Measurements from ENCODE around the gene SH3RF2. TPM values are rescaled to one million over a fixed set of nuclear protein-coding genes. Genes with fewer than 3 reads are reported as not detected.

Gene SH3RF2
- total and polyA plus RNA-seq, 9 of the 15 experiments (the other 6 are each of a cell fraction or from before 2014, with no cell fraction given): 0.05 TPM; not detected in 8

GRCh38 chr5:146050086-146050485 lies 113.7 kb downstream of the SH3RF2 start:
- FAIRE-seq (no peak), DNase-seq (ENCODE audit: extremely low read depth in 1 of 4, low spot score in 3 of 4) (no peak), ATAC-seq (no peak)
- 2% methylated on average over 5 of the region's 5 CpGs for WGBS (ENCODE audit: insufficient coverage, low coverage, missing lambda C conversion rate)
- no peaks in the 10 kb centered on the region for H3K79me2 ChIP-seq (ENCODE audit: control insufficient read depth, insufficient read depth, low read length)
- intact Hi-C loops (cut with micrococcal nuclease) (loop anchor here (5.0 kb wide), 1 partner anchor 377 kb away; no protein-coding TSS in a partner anchor), in situ Hi-C loops (cut with MboI) (loop anchor here (10.0 to 25.0 kb wide), 2 partner anchors 365 to 1838 kb away; no protein-coding TSS in a partner anchor)
- H3K9me1 ChIP-seq (ENCODE audit: control insufficient read depth, insufficient read depth, low read length): no peaks in the 10 kb centered on the region
- H3K27me3 ChIP-seq (ENCODE audit: control insufficient read depth in 2 of 2, insufficient read depth in 2 of 2, low read length in 2 of 2): no peaks in the 10 kb centered on the region
- no peaks in the 10 kb centered on the region for H4K20me1 ChIP-seq (replicated peaks; ENCODE audit: control insufficient read depth, insufficient read depth, low read length)
- no peaks in the 10 kb centered on the region for H3K4me1 ChIP-seq (replicated peaks in 1 of 2; ENCODE audit: control insufficient read depth in 2 of 2, insufficient read depth in 2 of 2, low read length in 2 of 2)
- CTCF ChIA-PET (ENCODE audit: low intra/inter-chr PET ratio): interaction anchor here (1.2 kb wide), 1 partner anchor 1846 kb away, joined by 3 read pairs; no protein-coding TSS in a partner anchor
- H3K27ac ChIP-seq (ENCODE audit: extremely low read depth, low read depth, low read length): no peak overlapping the region
- no peak overlapping the region for H2AFZ ChIP-seq (ENCODE audit: low read depth, low read length)
- no peak for TF ChIP-seq MYNN (IDR thresholded peaks at IDR 0.05)
- no peak for TF ChIP-seq MYNN (CRISPR knock-in tag; IDR thresholded peaks at IDR 0.05)
- no peak for TF ChIP-seq SAFB (IDR thresholded peaks at IDR 0.05; ENCODE audit: borderline replicate concordance, low read depth, low read length)
- no peak for TF ChIP-seq EHMT2 (IDR thresholded peaks at IDR 0.05)
- TF ChIP-seq CTCFL (IDR thresholded peaks at IDR 0.05; ENCODE audit: borderline replicate concordance, insufficient read depth, low read depth, low read length, poor library complexity, severe bottlenecking): no peak
- no peak for TF ChIP-seq PTTG1 (tag; IDR thresholded peaks at IDR 0.05; ENCODE audit: low read depth)
- TF ChIP-seq SRF (CRISPR knock-in tag; IDR thresholded peaks at IDR 0.05): no peak
- TF ChIP-seq PPARD (CRISPR knock-in tag; IDR thresholded peaks at IDR 0.05): no peak
- no peak for TF ChIP-seq ZNF212 (CRISPR knock-in tag; IDR thresholded peaks at IDR 0.05)
- TF ChIP-seq SRSF3 (IDR thresholded peaks at IDR 0.05; ENCODE audit: insufficient read depth, low read length): no peak
- TF ChIP-seq ZBTB7A (IDR thresholded peaks at IDR 0.05; ENCODE audit: borderline replicate concordance, control insufficient read depth, low read depth, low read length): no peak
- TF ChIP-seq ZNF347 (CRISPR knock-in tag; IDR thresholded peaks at IDR 0.05; ENCODE audit: low read depth): no peak
- H3K4me3 ChIP-seq: no peak overlapping the region
- H3K9ac ChIP-seq (ENCODE audit: insufficient read depth in 1 of 2, low read depth in 2 of 2, low read length in 2 of 2): peak overlapping the region in 1 of 2 experiments; percentile 54; a peak in 1 of 4 replicates
- no peaks in the 10 kb centered on the region for H3K36me3 ChIP-seq (ENCODE audit: control insufficient read depth, insufficient read depth, low read length)
- POLR2A ChIA-PET: no interaction called here
- no peak overlapping the region for H3K4me2 ChIP-seq (ENCODE audit: insufficient read depth, low read length)
- H3K9me3 ChIP-seq (replicated peaks; ENCODE audit: control insufficient read depth, insufficient read depth, low read depth, low read length): no peaks in the 10 kb centered on the region
- no TSS peak for BruUV-seq (replicated peaks)

Measured in K562 (cell line).